ENCODE measurements around the gene SLC6A12. TPM values are rescaled to one million over a fixed set of nuclear protein-coding genes. Genes with fewer than 3 reads are reported as not detected.
"Not testable (repeated sequence)": the region's sequence is repeated elsewhere in the genome, so short reads cannot be mapped to it uniquely, and the experiment has no call there.

The SLC6A12 gene
- total RNA-seq, 1 experiment from 2014 or later = 0.17 TPM

- H3K27ac Mint-ChIP-seq = no peak overlapping the region
- no peak overlapping the region for H2BK5ac ChIP-seq (ENCODE audit: insufficient read length, low read length)
- H3K14ac ChIP-seq (ENCODE audit: insufficient read depth, low read length) = no peak overlapping the region
- no peak overlapping the region for H3K18ac ChIP-seq (ENCODE audit: insufficient read length, low read depth, low read length)
- no peaks in the 10 kb centered on the region for H4K20me1 ChIP-seq (ENCODE audit: control insufficient read depth, insufficient read depth, insufficient read length)
- H3T11ph ChIP-seq (ENCODE audit: low read length) = no peak overlapping the region
- peaks cover 12 to 23% of the 10 kb centered on the region in 2 experiments for H3K4me1 Mint-ChIP-seq
- no peak overlapping the region for H2BK20ac ChIP-seq (ENCODE audit: low read depth, low read length, poor library complexity, severe bottlenecking)
- H4K8ac ChIP-seq (replicated peaks; ENCODE audit: insufficient read length, low read depth, low read length) = no peak overlapping the region
- H3K9ac ChIP-seq (ENCODE audit: extremely low read depth, insufficient read length, low read length) = no peak overlapping the region
- no peak overlapping the region for H2BK12ac ChIP-seq (ENCODE audit: insufficient read length, low read depth, low read length)
- H3K36me3 Mint-ChIP-seq (ENCODE audit: insufficient read depth in 1 of 3, low read depth in 3 of 3) = no peaks in the 10 kb centered on the region
- H4K5ac ChIP-seq (ENCODE audit: insufficient read length, low read depth, low read length) = no peak overlapping the region
- H3K56ac ChIP-seq (ENCODE audit: insufficient read length, low read depth, low read length) = no peak overlapping the region
- H2BK15ac ChIP-seq (ENCODE audit: low read depth, low read length) = no peak overlapping the region
- no CpG with 5 or more reads among the region's 5 CpGs for WGBS (ENCODE audit: extremely low coverage, insufficient read length, low lambda C conversion rate)
- H3K79me1 ChIP-seq (ENCODE audit: insufficient read depth, low read depth, low read length, poor library complexity, severe bottlenecking) = no peaks in the 10 kb centered on the region
- H3K4ac ChIP-seq (ENCODE audit: low read depth, low read length) = no peak overlapping the region
- H2AFZ ChIP-seq (ENCODE audit: low read length) = no peak overlapping the region
- no peak for TF ChIP-seq CTCF (conservative IDR thresholded peaks at IDR 0.05)
- H3K23me2 ChIP-seq (ENCODE audit: insufficient read length, low read depth, low read length, poor library complexity, severe bottlenecking) = peaks cover 3% of the 10 kb centered on the region
- H3K27me3 ChIP-seq (ENCODE audit: insufficient read depth, low read length) = no peaks in the 10 kb centered on the region
- DNase-seq = no peak
- no peak overlapping the region for H3K4me3 Mint-ChIP-seq
- 0 out of 2 replicates have a peak, but pooled peaks cover 4% of the 10 kb centered on the region for H3K4me1 ChIP-seq (ENCODE audit: insufficient read depth, low read length)
- no peak overlapping the region for H3K4me2 ChIP-seq (ENCODE audit: insufficient read depth, insufficient read length, low read length)
- H3K27me3 Mint-ChIP-seq (ENCODE audit: low read depth) = peaks cover 53% of the 10 kb centered on the region
- no peaks in the 10 kb centered on the region for H3K79me2 ChIP-seq (ENCODE audit: insufficient read depth, low read length)
- H4K91ac ChIP-seq (ENCODE audit: insufficient read length, low read depth, low read length) = no peak overlapping the region
- no peaks in the 10 kb centered on the region; a peak in 1 of 5 replicates for H3K9me3 Mint-ChIP-seq
- no peak overlapping the region for H2AK5ac ChIP-seq (ENCODE audit: insufficient read length, low read length)
- no peaks in the 10 kb centered on the region for H3K9me3 ChIP-seq (ENCODE audit: control insufficient read depth, low read depth, low read length)
- H3K23ac ChIP-seq (ENCODE audit: insufficient read length, low read depth, low read length) = no peak overlapping the region
- H3K27ac ChIP-seq (ENCODE audit: insufficient read length, low read depth, low read length) = no peak overlapping the region
- no peak overlapping the region for H2BK120ac ChIP-seq (ENCODE audit: low read depth, low read length, poor library complexity, severe bottlenecking)
Measured at GRCh38 chr12:218221-218620, 4.3 kb upstream of the SLC6A12 start.

GRCh38 chr12:217029-217428 lies 3.1 kb upstream of the SLC6A12 start:
- H3K9ac ChIP-seq (ENCODE audit: extremely low read depth, insufficient read length, low read length); H4K20me1 ChIP-seq (ENCODE audit: control insufficient read depth, insufficient read depth, insufficient read length); H3K27ac Mint-ChIP-seq; H4K5ac ChIP-seq (ENCODE audit: insufficient read length, low read depth, low read length); H2AFZ ChIP-seq (ENCODE audit: low read length); H3K18ac ChIP-seq (ENCODE audit: insufficient read length, low read depth, low read length); H2BK15ac ChIP-seq (ENCODE audit: low read depth, low read length); H3K79me2 ChIP-seq (ENCODE audit: insufficient read depth, low read length); H3K23me2 ChIP-seq (ENCODE audit: insufficient read length, low read depth, low read length, poor library complexity, severe bottlenecking); H3K9me3 Mint-ChIP-seq; H2BK5ac ChIP-seq (ENCODE audit: insufficient read length, low read length); H2AK5ac ChIP-seq (ENCODE audit: insufficient read length, low read length); H2BK120ac ChIP-seq (ENCODE audit: low read depth, low read length, poor library complexity, severe bottlenecking); H3K9me3 ChIP-seq (ENCODE audit: control insufficient read depth, low read depth, low read length); H2BK12ac ChIP-seq (ENCODE audit: insufficient read length, low read depth, low read length); H4K8ac ChIP-seq (replicated peaks; ENCODE audit: insufficient read length, low read depth, low read length); H3K4me3 Mint-ChIP-seq; DNase-seq; H3K4me1 ChIP-seq (ENCODE audit: insufficient read depth, low read length); H3T11ph ChIP-seq (ENCODE audit: low read length); H2BK20ac ChIP-seq (ENCODE audit: low read depth, low read length, poor library complexity, severe bottlenecking); H3K14ac ChIP-seq (ENCODE audit: insufficient read depth, low read length); H3K36me3 Mint-ChIP-seq (ENCODE audit: insufficient read depth in 1 of 3, low read depth in 3 of 3); H3K56ac ChIP-seq (ENCODE audit: insufficient read length, low read depth, low read length); H3K27ac ChIP-seq (ENCODE audit: insufficient read length, low read depth, low read length); H3K23ac ChIP-seq (ENCODE audit: insufficient read length, low read depth, low read length); H3K79me1 ChIP-seq (ENCODE audit: insufficient read depth, low read depth, low read length, poor library complexity, severe bottlenecking); H3K4ac ChIP-seq (ENCODE audit: low read depth, low read length); H4K91ac ChIP-seq (ENCODE audit: insufficient read length, low read depth, low read length); H3K4me2 ChIP-seq (ENCODE audit: insufficient read depth, insufficient read length, low read length); H3K27me3 ChIP-seq (ENCODE audit: insufficient read depth, low read length): not testable (repeated sequence)
- 100% methylated on average over 3 of the region's 6 CpGs for WGBS (ENCODE audit: extremely low coverage, insufficient read length, low lambda C conversion rate)
- H3K4me1 Mint-ChIP-seq = peaks cover 24 to 35% of the 10 kb centered on the region in 2 experiments
- peaks cover 59% of the 10 kb centered on the region for H3K27me3 Mint-ChIP-seq (ENCODE audit: low read depth)
